ENCODE results near the gene SSBP3. TPM values are rescaled to one million over a fixed set of nuclear protein-coding genes. Genes with fewer than 3 reads are reported as not detected.

Gene SSBP3
- total and polyA plus RNA-seq, 9 of the 15 experiments (the other 6 are each of a cell fraction or from before 2014, with no cell fraction given) = 8.7 to 108 (median 33.8) TPM

DNA sequence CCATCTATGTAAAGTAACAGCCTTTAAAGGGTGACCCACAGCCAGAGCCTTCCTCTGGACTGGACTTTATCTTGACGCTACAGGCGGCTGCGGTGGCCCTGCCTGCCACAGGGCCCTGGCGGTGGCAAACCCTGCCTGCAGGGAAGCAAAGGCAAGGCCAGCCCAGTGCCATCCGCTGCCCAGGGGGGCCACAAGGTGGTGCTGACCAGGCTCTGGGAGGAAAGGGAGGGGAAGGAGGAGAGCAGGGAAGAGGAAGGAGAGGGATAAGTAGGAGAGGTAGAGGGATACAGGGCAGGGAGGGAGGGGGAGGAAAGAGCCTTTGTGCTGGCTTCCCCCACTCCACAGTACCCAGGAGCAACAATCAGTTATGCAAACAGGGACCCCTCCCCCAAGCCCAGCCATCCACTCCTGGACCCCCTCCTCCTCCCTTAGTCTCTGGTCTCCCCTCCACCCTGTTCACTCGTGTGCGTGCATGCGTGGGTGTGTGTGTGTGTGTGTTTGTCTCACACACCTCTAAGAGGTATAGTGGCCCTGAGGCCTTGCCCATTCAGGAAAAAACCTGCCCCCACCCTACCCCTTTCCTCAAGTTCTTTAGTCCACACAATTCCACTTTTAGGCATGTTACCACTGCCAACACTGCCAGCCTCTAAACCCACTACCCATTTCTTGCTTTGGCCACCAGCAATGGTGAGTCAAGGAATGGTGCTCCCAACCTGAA lies 30.3 kb downstream of the SSBP3 start:
- peaks cover 33% of the 10 kb centered on the region for H4K20me1 ChIP-seq (replicated peaks; ENCODE audit: control insufficient read depth, insufficient read depth, low read length)
- peaks cover 4% of the 10 kb centered on the region for H3K9me1 ChIP-seq (ENCODE audit: control insufficient read depth, insufficient read depth, low read length)
- no peak overlapping the region for H3K4me3 ChIP-seq
- H3K4me1 ChIP-seq (replicated peaks in 1 of 2; ENCODE audit: control insufficient read depth in 2 of 2, insufficient read depth in 2 of 2, low read length in 2 of 2) = peaks cover 53 to 76% of the 10 kb centered on the region in 2 experiments
- H3K9me3 ChIP-seq (replicated peaks; ENCODE audit: control insufficient read depth, insufficient read depth, low read depth, low read length) = no peaks in the 10 kb centered on the region
- peak overlapping the region; percentile 81 for H3K4me2 ChIP-seq (ENCODE audit: insufficient read depth, low read length)
- peaks cover 97% of the 10 kb centered on the region for H3K79me2 ChIP-seq (ENCODE audit: control insufficient read depth, insufficient read depth, low read length)
- intact Hi-C loops (cut with micrococcal nuclease) = no loop called here
- FAIRE-seq (peak; percentile 65), DNase-seq (ENCODE audit: extremely low read depth in 1 of 4, low spot score in 3 of 4) (peak; percentile 62 to 85 (median 74)), ATAC-seq (peak; percentile 74)
- in situ Hi-C loops (cut with MboI) = no loop called here
- H3K9ac ChIP-seq (ENCODE audit: insufficient read depth in 1 of 2, low read depth in 2 of 2, low read length in 2 of 2) = peak overlapping the region; percentile 72 to 86
- H2AFZ ChIP-seq (ENCODE audit: low read depth, low read length) = no peak overlapping the region
- no TSS peak for BruUV-seq (replicated peaks)
- H3K36me3 ChIP-seq (ENCODE audit: control insufficient read depth, insufficient read depth, low read length) = peaks cover 51% of the 10 kb centered on the region; the same call in 2 of the 3 replicates
- peak overlapping the region; percentile 91 for H3K27ac ChIP-seq (ENCODE audit: extremely low read depth, low read depth, low read length)
- ChIA-PET POLR2A (interaction anchor here (0.6 to 1.7 kb wide), 7 partner anchors 10 to 431 kb away, joined by 3 to 7 read pairs (median 4); no protein-coding TSS in a partner anchor), CTCF (ENCODE audit: low intra/inter-chr PET ratio) (no interaction called here)
- no peaks in the 10 kb centered on the region for H3K27me3 ChIP-seq (ENCODE audit: control insufficient read depth in 2 of 2, insufficient read depth in 2 of 2, low read length in 2 of 2)
- WGBS (ENCODE audit: insufficient coverage, low coverage, missing lambda C conversion rate) = 9% methylated on average over 8 of the region's 8 CpGs
- no peak for TF ChIP-seq JUND (IDR thresholded peaks at IDR 0.05; ENCODE audit: borderline replicate concordance, low read depth, low read length)
- peak; percentile 37; the same call in 1 of the 3 replicates for TF ChIP-seq JUND (tag; IDR thresholded peaks at IDR 0.05; ENCODE audit: borderline replicate concordance, low read depth, low read length)
- no peak for TF ChIP-seq MED1 (CRISPR knock-in tag; IDR thresholded peaks at IDR 0.05; ENCODE audit: borderline replicate concordance)
- peak; percentile 25; the same call in 1 of the 2 replicates for TF ChIP-seq KLF16 (IDR thresholded peaks at IDR 0.05)
- TF ChIP-seq, protein P1, sequence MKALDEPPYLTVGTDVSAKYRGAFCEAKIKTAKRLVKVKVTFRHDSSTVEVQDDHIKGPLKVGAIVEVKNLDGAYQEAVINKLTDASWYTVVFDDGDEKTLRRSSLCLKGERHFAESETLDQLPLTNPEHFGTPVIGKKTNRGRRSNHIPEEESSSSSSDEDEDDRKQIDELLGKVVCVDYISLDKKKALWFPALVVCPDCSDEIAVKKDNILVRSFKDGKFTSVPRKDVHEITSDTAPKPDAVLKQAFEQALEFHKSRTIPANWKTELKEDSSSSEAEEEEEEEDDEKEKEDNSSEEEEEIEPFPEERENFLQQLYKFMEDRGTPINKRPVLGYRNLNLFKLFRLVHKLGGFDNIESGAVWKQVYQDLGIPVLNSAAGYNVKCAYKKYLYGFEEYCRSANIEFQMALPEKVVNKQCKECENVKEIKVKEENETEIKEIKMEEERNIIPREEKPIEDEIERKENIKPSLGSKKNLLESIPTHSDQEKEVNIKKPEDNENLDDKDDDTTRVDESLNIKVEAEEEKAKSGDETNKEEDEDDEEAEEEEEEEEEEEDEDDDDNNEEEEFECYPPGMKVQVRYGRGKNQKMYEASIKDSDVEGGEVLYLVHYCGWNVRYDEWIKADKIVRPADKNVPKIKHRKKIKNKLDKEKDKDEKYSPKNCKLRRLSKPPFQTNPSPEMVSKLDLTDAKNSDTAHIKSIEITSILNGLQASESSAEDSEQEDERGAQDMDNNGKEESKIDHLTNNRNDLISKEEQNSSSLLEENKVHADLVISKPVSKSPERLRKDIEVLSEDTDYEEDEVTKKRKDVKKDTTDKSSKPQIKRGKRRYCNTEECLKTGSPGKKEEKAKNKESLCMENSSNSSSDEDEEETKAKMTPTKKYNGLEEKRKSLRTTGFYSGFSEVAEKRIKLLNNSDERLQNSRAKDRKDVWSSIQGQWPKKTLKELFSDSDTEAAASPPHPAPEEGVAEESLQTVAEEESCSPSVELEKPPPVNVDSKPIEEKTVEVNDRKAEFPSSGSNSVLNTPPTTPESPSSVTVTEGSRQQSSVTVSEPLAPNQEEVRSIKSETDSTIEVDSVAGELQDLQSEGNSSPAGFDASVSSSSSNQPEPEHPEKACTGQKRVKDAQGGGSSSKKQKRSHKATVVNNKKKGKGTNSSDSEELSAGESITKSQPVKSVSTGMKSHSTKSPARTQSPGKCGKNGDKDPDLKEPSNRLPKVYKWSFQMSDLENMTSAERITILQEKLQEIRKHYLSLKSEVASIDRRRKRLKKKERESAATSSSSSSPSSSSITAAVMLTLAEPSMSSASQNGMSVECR (CRISPR knock-in tag; IDR thresholded peaks at IDR 0.05) = 0 out of 2 replicates have a peak, but pooled peaks have one; percentile 31
- TF ChIP-seq CTBP1 (IDR thresholded peaks at IDR 0.05; ENCODE audit: borderline replicate concordance) = peak; percentile 47; the same call in 1 of the 2 replicates
- TF ChIP-seq HDAC1 (IDR thresholded peaks at IDR 0.05) = peak in 1 of 2 experiments; percentile 79; a peak in 1 of 4 replicates
- peak; percentile 88 for TF ChIP-seq SMARCB1 (IDR thresholded peaks at IDR 0.05; ENCODE audit: insufficient read length, low read depth)
- no peak for TF ChIP-seq ESRRB (CRISPR knock-in tag; IDR thresholded peaks at IDR 0.05; ENCODE audit: borderline replicate concordance)
- 0 out of 2 replicates have a peak, but pooled peaks have one; percentile 7 for TF ChIP-seq EHMT2 (IDR thresholded peaks at IDR 0.05)
- TF ChIP-seq, protein P2, sequence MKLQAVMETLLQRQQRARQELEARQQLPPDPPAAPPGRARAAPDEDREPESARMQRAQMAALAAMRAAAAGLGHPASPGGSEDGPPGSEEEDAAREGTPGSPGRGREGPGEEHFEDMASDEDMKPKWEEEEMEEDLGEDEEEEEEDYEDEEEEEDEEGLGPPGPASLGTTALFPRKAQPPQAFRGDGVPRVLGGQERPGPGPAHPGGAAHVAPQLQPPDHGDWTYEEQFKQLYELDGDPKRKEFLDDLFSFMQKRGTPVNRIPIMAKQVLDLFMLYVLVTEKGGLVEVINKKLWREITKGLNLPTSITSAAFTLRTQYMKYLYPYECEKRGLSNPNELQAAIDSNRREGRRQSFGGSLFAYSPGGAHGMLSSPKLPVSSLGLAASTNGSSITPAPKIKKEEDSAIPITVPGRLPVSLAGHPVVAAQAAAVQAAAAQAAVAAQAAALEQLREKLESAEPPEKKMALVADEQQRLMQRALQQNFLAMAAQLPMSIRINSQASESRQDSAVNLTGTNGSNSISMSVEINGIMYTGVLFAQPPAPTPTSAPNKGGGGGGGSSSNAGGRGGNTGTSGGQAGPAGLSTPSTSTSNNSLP (IDR thresholded peaks at IDR 0.05; ENCODE audit: borderline replicate concordance, low read depth, low read length) = no peak
- peak; percentile 74 for TF ChIP-seq EGR1 (conservative IDR thresholded peaks at IDR 0.05)
- no peak for TF ChIP-seq MYBL2 (IDR thresholded peaks at IDR 0.05; ENCODE audit: low read depth)
- TF ChIP-seq MYBL2 (CRISPR knock-in tag; IDR thresholded peaks at IDR 0.05; ENCODE audit: borderline replicate concordance) = no peak
- no peak for TF ChIP-seq ZNF436 (CRISPR knock-in tag; IDR thresholded peaks at IDR 0.05)
- peak; percentile 32; the same call in 1 of the 2 replicates for TF ChIP-seq HSF4 (CRISPR knock-in tag; IDR thresholded peaks at IDR 0.05; ENCODE audit: borderline replicate concordance)
